Measurements from ENCODE around the gene DUOX1. TPM values are rescaled to one million over a fixed set of nuclear protein-coding genes. Genes with fewer than 3 reads are reported as not detected.

DUOX1 gene
- total RNA-seq, 6 experiments from 2014 or later = 0.02 to 0.26 (median 0.12) TPM; not detected in 1

DNA sequence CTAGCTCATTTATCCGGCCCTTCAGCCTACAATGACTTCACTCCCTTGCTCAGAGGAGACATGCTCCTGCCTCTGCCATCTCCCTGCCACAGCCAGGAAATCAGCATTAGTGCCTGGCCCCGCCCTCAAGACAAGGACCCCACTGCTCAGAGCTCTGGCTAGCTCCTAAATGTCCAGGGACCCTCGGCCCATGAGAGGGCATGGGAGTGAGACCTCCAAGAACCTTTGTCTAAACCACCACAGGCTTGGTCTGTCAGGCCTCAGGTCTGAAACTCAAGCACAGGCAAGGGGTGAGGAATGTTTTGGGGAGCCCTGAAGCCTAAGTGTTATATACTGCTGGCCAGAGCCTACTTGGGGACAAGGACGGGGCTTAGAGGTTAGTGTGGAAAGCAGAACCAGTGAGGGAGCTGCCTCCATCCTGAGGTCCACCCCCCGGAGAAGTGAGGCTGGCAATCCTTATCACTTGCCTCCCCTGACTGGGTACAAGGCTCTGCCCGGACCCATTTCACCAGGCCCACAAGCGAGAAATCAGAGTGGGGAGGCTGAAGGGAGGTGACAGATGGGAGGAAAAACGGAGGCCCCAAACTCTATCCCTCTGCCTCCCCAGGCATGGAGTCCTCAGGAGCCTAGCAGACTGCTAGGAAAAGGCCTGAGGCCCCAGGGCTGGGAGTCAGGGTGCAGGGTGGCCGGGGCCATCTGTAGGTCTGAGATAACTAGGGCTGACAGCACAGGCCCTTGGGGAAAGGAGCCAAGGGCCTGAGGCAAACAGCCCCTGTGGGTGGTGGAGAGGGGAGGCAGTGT is 39.2 kb downstream of the DUOX1 start:
- Mint-ChIP-seq H3K36me3 (ENCODE audit: low read depth) (no peaks in the 10 kb centered on the region), H3K27ac (no peak overlapping the region), H3K9me3 (no peaks in the 10 kb centered on the region), H3K27me3 (ENCODE audit: insufficient read depth) (peaks cover 1% of the 10 kb centered on the region), H3K4me3 (no peak overlapping the region), H3K4me1 (ENCODE audit: low read depth) (peaks cover 5% of the 10 kb centered on the region)
- TF ChIP-seq, protein P1, sequence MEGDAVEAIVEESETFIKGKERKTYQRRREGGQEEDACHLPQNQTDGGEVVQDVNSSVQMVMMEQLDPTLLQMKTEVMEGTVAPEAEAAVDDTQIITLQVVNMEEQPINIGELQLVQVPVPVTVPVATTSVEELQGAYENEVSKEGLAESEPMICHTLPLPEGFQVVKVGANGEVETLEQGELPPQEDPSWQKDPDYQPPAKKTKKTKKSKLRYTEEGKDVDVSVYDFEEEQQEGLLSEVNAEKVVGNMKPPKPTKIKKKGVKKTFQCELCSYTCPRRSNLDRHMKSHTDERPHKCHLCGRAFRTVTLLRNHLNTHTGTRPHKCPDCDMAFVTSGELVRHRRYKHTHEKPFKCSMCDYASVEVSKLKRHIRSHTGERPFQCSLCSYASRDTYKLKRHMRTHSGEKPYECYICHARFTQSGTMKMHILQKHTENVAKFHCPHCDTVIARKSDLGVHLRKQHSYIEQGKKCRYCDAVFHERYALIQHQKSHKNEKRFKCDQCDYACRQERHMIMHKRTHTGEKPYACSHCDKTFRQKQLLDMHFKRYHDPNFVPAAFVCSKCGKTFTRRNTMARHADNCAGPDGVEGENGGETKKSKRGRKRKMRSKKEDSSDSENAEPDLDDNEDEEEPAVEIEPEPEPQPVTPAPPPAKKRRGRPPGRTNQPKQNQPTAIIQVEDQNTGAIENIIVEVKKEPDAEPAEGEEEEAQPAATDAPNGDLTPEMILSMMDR (IDR thresholded peaks at IDR 0.05) = no peak
- no peak for DNase-seq

DNA sequence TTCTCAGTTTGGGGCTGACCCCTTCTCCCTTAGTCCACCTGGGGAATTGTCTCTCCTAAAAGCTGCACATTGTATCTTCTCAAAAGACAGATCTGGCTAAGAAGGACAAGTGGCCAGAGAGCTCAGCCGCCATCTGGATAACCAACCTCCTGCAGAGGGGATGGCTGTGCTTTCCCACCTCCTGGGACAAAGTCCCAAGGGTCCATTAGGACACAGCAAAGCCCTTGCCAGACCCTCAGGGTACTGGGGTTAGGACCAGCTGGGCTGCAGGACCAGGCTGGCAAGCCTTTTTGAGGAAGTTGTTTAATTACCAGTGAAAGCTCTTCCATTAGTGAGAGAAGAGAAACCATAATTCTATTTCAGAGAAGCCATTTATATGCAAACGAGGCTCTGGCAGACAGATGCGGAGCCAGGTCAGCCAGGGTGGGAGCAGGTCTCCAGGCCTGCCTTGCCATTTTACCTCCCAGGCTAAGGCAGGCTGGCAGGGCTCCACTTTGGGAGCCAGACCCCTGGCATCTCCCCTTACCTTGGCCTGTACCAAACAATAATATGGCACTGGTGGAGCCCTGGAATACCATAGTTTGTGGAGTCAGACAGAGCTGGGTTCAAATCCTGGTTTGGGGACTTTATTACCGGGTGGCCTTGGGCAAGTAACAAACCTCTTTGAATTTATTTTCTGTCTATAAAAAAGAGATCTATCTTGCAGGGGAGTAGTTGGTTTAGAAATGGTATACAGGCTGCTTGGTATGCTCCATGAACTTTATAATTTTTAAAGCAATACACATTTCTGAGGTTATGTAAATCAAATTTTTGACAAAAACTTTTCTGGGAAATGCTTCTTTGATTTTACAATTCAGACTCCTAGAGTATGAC is 40.0 kb downstream of the DUOX1 start:
- H3K9me3 Mint-ChIP-seq = no peaks in the 10 kb centered on the region
- no peaks in the 10 kb centered on the region for H3K36me3 Mint-ChIP-seq (ENCODE audit: low read depth)
- H3K4me1 Mint-ChIP-seq (ENCODE audit: low read depth) = peaks cover 5% of the 10 kb centered on the region; the same call in 1 of the 2 replicates
- peaks cover 1% of the 10 kb centered on the region for H3K27me3 Mint-ChIP-seq (ENCODE audit: insufficient read depth)
- H3K4me3 Mint-ChIP-seq = no peak overlapping the region
- H3K27ac Mint-ChIP-seq = no peak overlapping the region
- TF ChIP-seq, protein P1 (IDR thresholded peaks at IDR 0.05) = no peak
- DNase-seq = no peak

DNA sequence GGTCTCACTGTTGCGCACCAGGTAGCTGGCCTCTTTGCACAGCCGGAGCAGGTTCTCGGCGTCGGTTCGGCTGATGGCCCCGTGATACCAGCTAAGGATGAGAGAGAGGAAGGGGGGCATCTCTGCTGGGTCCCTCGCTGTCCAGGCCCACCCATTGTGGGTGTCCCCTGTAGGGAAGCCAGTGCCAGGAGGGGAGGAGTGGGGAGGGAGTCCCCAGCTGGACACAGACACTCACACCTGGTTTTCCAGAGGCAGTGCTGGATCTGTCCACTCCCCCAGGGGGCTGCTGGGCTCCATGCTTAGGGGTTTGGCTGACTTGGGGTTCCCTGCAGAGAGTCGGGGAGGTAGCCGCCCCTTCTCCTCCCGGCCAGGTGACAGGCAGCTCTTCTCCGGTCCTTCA is 42.1 kb downstream of the DUOX1 start:
- Mint-ChIP-seq H3K9me3 (no peaks in the 10 kb centered on the region), H3K4me1 (ENCODE audit: low read depth) (no peaks in the 10 kb centered on the region), H3K36me3 (ENCODE audit: low read depth) (no peaks in the 10 kb centered on the region)

DNA sequence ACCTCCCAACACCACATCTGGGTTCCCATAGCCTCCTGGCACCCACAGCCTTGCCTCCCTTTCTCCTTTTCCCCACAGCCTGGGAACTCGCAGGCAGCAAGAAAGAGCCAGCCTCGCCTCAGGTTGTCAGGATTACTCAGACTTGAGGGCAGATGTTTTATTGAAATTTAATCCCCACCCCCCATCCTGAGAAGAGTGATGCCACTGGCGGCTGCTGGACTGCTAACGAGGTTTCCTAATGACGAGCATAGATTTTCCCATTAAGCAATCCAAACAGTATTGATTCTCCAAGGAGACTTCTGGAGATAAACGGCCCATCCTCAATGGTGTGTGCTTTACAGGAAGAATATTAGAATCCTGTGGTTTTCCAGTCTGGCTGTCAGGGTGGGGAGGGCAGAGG is 44.3 kb downstream of the DUOX1 start:
- H3K27ac Mint-ChIP-seq = no peak overlapping the region
- H3K9me3 Mint-ChIP-seq = no peaks in the 10 kb centered on the region
- DNase-seq = no peak
- TF ChIP-seq, protein P1 (IDR thresholded peaks at IDR 0.05) = no peak
- H3K4me3 Mint-ChIP-seq = no peak overlapping the region
- peaks cover 13% of the 10 kb centered on the region for H3K27me3 Mint-ChIP-seq (ENCODE audit: insufficient read depth)
- no peaks in the 10 kb centered on the region for H3K36me3 Mint-ChIP-seq (ENCODE audit: low read depth)
- H3K4me1 Mint-ChIP-seq (ENCODE audit: low read depth) = no peaks in the 10 kb centered on the region

More for the DNA sequence above, 42.1 kb downstream of the DUOX1 start:
- Mint-ChIP-seq H3K27me3 (ENCODE audit: insufficient read depth) (peaks cover 1% of the 10 kb centered on the region), H3K27ac (no peak overlapping the region), H3K4me3 (no peak overlapping the region)
- TF ChIP-seq, protein P1 (IDR thresholded peaks at IDR 0.05) = no peak
- no peak for DNase-seq

DNA sequence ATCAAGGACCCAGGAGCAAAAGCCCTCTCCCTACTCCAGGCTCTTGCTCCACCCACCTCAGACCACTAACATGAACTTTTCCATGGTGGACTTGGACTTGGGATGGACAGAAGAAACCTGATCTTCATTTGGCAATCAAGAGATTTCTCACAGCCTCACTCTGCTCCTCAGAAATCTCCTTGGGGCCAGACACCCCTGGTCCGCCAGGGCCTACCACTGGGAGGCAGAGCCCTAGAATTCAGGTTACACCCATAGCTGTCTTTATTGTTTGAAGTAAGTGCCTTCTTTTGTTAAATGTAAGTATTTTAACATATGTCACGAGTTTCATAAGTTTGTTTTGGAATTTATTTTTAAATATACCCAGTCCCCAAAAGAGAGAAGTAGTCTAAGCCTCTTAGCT is 44.8 kb downstream of the DUOX1 start:
- H3K9me3 Mint-ChIP-seq = no peaks in the 10 kb centered on the region
- H3K27me3 Mint-ChIP-seq (ENCODE audit: insufficient read depth) = peaks cover 13% of the 10 kb centered on the region
- TF ChIP-seq, protein P1 (IDR thresholded peaks at IDR 0.05) = no peak
- no peak for DNase-seq
- no peak overlapping the region for H3K4me3 Mint-ChIP-seq
- H3K36me3 Mint-ChIP-seq (ENCODE audit: low read depth) = no peaks in the 10 kb centered on the region
- no peaks in the 10 kb centered on the region for H3K4me1 Mint-ChIP-seq (ENCODE audit: low read depth)
- no peak overlapping the region for H3K27ac Mint-ChIP-seq

Data from HFFc6 (cell line).